ENCODE results near the gene FSTL3. TPM values are rescaled to one million over a fixed set of nuclear protein-coding genes. Genes with fewer than 3 reads are reported as not detected.

Gene FSTL3
- total and polyA plus RNA-seq, 2 of the 13 experiments (the other 11 are each of a cell fraction or from before 2014, with no cell fraction given) = 13.5 to 15.6 TPM

GRCh38 chr19:633068-633785 lies 43.0 kb upstream of the FSTL3 start, which contains the start of gene POLRMT (continued):
- no peak for TF ChIP-seq ZNF841 (CRISPR knock-in tag; IDR thresholded peaks at IDR 0.05; ENCODE audit: borderline replicate concordance)
- TF ChIP-seq, protein P1, sequence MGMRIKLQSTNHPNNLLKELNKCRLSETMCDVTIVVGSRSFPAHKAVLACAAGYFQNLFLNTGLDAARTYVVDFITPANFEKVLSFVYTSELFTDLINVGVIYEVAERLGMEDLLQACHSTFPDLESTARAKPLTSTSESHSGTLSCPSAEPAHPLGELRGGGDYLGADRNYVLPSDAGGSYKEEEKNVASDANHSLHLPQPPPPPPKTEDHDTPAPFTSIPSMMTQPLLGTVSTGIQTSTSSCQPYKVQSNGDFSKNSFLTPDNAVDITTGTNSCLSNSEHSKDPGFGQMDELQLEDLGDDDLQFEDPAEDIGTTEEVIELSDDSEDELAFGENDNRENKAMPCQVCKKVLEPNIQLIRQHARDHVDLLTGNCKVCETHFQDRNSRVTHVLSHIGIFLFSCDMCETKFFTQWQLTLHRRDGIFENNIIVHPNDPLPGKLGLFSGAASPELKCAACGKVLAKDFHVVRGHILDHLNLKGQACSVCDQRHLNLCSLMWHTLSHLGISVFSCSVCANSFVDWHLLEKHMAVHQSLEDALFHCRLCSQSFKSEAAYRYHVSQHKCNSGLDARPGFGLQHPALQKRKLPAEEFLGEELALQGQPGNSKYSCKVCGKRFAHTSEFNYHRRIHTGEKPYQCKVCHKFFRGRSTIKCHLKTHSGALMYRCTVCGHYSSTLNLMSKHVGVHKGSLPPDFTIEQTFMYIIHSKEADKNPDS (CRISPR knock-in tag; IDR thresholded peaks at IDR 0.05) = no peak
- TF ChIP-seq NCOA2 (CRISPR knock-in tag; IDR thresholded peaks at IDR 0.05) = no peak
- TF ChIP-seq SMARCC2 (IDR thresholded peaks at IDR 0.05) = no peak
- TF ChIP-seq KAT8 (CRISPR knock-in tag; IDR thresholded peaks at IDR 0.05) = peak; percentile 59
- TF ChIP-seq JUN (CRISPR knock-in tag; IDR thresholded peaks at IDR 0.05) = no peak
- no peak for TF ChIP-seq ZNF251 (CRISPR knock-in tag; IDR thresholded peaks at IDR 0.05)
- TF ChIP-seq SMARCE1 (IDR thresholded peaks at IDR 0.05; ENCODE audit: borderline replicate concordance) = no peak
- peak; percentile 47; the same call in 1 of the 2 replicates for TF ChIP-seq ZNF335 (CRISPR knock-in tag; IDR thresholded peaks at IDR 0.05)
- TF ChIP-seq PRPF4 (IDR thresholded peaks at IDR 0.05; ENCODE audit: low read depth, low read length, poor library complexity, severe bottlenecking) = no peak
- TF ChIP-seq ZNF780A (CRISPR knock-in tag; IDR thresholded peaks at IDR 0.05) = no peak
- 0 out of 2 replicates have a peak, but pooled peaks have one; percentile 57 for TF ChIP-seq ZHX1 (CRISPR knock-in tag; IDR thresholded peaks at IDR 0.05; ENCODE audit: low read depth)
- no peak for TF ChIP-seq E2F2 (CRISPR knock-in tag; IDR thresholded peaks at IDR 0.05; ENCODE audit: borderline replicate concordance)
- TF ChIP-seq SIX1 (CRISPR knock-in tag; IDR thresholded peaks at IDR 0.05; ENCODE audit: borderline replicate concordance) = peak; percentile 51; the same call in 1 of the 2 replicates
- TF ChIP-seq, protein P2, sequence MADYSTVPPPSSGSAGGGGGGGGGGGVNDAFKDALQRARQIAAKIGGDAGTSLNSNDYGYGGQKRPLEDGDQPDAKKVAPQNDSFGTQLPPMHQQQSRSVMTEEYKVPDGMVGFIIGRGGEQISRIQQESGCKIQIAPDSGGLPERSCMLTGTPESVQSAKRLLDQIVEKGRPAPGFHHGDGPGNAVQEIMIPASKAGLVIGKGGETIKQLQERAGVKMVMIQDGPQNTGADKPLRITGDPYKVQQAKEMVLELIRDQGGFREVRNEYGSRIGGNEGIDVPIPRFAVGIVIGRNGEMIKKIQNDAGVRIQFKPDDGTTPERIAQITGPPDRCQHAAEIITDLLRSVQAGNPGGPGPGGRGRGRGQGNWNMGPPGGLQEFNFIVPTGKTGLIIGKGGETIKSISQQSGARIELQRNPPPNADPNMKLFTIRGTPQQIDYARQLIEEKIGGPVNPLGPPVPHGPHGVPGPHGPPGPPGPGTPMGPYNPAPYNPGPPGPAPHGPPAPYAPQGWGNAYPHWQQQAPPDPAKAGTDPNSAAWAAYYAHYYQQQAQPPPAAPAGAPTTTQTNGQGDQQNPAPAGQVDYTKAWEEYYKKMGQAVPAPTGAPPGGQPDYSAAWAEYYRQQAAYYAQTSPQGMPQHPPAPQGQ (CRISPR knock-in tag; IDR thresholded peaks at IDR 0.05; ENCODE audit: borderline replicate concordance) = no peak
- TF ChIP-seq ZNF660 (CRISPR knock-in tag; IDR thresholded peaks at IDR 0.05; ENCODE audit: borderline replicate concordance, low read depth) = no peak
- no peak for TF ChIP-seq HOXD1 (CRISPR knock-in tag; IDR thresholded peaks at IDR 0.05)
- TF ChIP-seq KDM6A (CRISPR knock-in tag; IDR thresholded peaks at IDR 0.05; ENCODE audit: low read depth) = no peak
- no peak; the same call in 1 of the 2 replicates for TF ChIP-seq LBX2 (CRISPR knock-in tag; IDR thresholded peaks at IDR 0.05; ENCODE audit: borderline replicate concordance)
- TF ChIP-seq ZFX (CRISPR knock-in tag; IDR thresholded peaks at IDR 0.05; ENCODE audit: low read depth) = peak; percentile 54; the same call in 1 of the 2 replicates
- TF ChIP-seq, protein P3, sequence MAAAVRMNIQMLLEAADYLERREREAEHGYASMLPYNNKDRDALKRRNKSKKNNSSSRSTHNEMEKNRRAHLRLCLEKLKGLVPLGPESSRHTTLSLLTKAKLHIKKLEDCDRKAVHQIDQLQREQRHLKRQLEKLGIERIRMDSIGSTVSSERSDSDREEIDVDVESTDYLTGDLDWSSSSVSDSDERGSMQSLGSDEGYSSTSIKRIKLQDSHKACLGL (CRISPR knock-in tag; IDR thresholded peaks at IDR 0.05) = peak; percentile 38; the same call in 1 of the 2 replicates

Data from HepG2 (cell line).